Uterus (tissue), 4 donors: ENCODE data around the gene TSKS. TPM values are rescaled to one million over a fixed set of nuclear protein-coding genes. Genes with fewer than 3 reads are reported as not detected.

ENCODE experiments used
- DNase-seq, 2 donors: peaks; one replicate each; pipeline ENCODE4 v3.0.0-alpha.2; 2019 to 2020
- H3K27ac ChIP-seq, 2 donors: fragments of 200-600 bp; sonication (generic); 1 replicate in 1 of 2; 2 replicates in 1 of 2; pipeline ENCODE4 v1.5.1; 2016 to 2018
- H3K27me3 ChIP-seq, 2 donors: fragments of 200-600 bp; sonication (generic); one replicate each; pipeline ENCODE4 v1.5.1; 2018 to 2019; ENCODE audit warnings: control low read depth in 1 of 2
- H3K36me3 ChIP-seq, 2 donors: fragments of 200-600 bp; sonication (generic); one replicate each; pipeline ENCODE4 v1.5.1; 2019; ENCODE audit warnings: control low read depth in 1 of 2
- H3K4me1 ChIP-seq, 2 donors: fragments of 200-600 bp; sonication (generic); one replicate each; pipeline ENCODE4 v1.5.1; 2018 to 2019; ENCODE audit warnings: control low read depth in 1 of 2
- H3K4me3 ChIP-seq, 2 donors: fragments of 200-600 bp; sonication (generic); 1 replicate in 1 of 2; 2 replicates in 1 of 2; pipeline ENCODE4 v1.5.1; 2018 to 2019; ENCODE audit warnings: mild to moderate bottlenecking in 1 of 2
- H3K9me3 ChIP-seq, 2 donors: fragments of 200-600 bp; sonication (generic); one replicate each; pipeline ENCODE4 v1.5.1; 2019; ENCODE audit warnings: control low read depth in 1 of 2
- POLR2A ChIP-seq, 2 donors: fragments of 450-650 bp; IDR thresholded peaks; one replicate each; pipeline ENCODE4 v1.6.1; 2016; ENCODE audit warnings: antibody characterized with exemption in 2 of 2, mild to moderate bottlenecking in 1 of 2, moderate library complexity in 1 of 2
- intact Hi-C: fragments of 100-400 bp; cut with DNase I; formaldehyde crosslinking; loops from one replicate; pipeline ENCODE4 v1.15.1; 2023; ENCODE audit warnings: low total_unique reads
- total RNA-seq, 4 donors: library from RNA; depleted of rRNA in 3 of 4; stranded (reverse); fragments of >200 nt in 3 of 4; gene quantifications; one replicate each; pipeline versions ENCODE4 v1.1.0 to v1.2.4, GENCODE V29; 2014 to 2023
- TF ChIP-seq, protein P1 (sequence below), 4 experiments: fragments of 200-600 bp in 2 of 4; fragments of 450-650 bp in 2 of 4; sonication (generic) in 2 of 4; IDR thresholded peaks; one replicate each; pipeline ENCODE4 v1.5.1; 2016 to 2019; ENCODE audit warnings: antibody characterized with exemption in 4 of 4, mild to moderate bottlenecking in 2 of 4, moderate library complexity in 1 of 4
- donor health status: DM: yes; HTN: yes; CAD: no.

Gene TSKS
- total RNA-seq, 4 donors from 2014 or later, result 0.28 to 1.9 TPM; not detected in 2

DNA sequence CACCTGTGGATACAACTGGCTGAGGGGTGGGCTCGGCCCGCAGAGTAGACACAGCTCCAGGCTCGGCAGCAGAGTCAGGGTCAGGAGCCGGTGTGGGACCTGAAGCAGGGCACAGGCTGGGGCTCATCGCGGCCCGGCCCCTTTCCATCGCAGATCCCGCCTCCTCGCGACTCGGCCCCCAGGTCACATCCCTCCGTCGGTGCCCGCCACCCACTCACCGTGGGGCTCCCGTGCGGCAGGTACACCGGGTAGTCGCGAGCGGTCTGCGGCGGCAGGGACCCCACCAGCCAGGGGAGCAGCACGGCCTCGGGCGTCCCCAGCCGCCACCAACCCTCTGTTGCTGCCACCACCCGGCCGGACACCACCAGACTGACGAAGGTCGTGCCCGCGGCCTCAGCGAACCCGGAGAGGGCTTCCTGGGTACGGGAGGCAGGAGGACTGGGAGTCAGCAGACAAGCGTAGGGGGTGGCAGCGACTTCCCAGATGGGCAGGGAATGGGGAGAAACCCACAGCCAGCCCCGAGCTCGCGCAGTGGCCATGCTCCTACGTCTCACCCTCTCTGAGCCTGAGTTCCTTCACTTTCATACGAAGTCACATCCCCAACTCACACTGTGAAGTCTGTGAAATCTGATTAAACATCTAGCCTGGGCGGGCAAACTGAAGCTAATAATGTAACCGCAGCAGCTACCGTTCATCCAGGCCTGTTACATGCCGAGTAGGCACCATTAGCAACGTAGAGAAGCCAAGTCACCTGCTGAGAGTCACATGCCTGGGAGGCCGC lies 46.2 kb upstream of the TSKS start:
- Histone ChIP-seq H3K9me3 (no peaks in the 10 kb centered on the region), H3K27ac (peak overlapping the region; percentile 86 to 89), H3K4me3 (peak overlapping the region; percentile 67 to 88), H3K36me3 (no peaks in the 10 kb centered on the region), H3K4me1 (peaks cover 0 to 4% of the 10 kb centered on the region in 2 donors), H3K27me3 (no peaks in the 10 kb centered on the region)
- TF ChIP-seq, protein P1, sequence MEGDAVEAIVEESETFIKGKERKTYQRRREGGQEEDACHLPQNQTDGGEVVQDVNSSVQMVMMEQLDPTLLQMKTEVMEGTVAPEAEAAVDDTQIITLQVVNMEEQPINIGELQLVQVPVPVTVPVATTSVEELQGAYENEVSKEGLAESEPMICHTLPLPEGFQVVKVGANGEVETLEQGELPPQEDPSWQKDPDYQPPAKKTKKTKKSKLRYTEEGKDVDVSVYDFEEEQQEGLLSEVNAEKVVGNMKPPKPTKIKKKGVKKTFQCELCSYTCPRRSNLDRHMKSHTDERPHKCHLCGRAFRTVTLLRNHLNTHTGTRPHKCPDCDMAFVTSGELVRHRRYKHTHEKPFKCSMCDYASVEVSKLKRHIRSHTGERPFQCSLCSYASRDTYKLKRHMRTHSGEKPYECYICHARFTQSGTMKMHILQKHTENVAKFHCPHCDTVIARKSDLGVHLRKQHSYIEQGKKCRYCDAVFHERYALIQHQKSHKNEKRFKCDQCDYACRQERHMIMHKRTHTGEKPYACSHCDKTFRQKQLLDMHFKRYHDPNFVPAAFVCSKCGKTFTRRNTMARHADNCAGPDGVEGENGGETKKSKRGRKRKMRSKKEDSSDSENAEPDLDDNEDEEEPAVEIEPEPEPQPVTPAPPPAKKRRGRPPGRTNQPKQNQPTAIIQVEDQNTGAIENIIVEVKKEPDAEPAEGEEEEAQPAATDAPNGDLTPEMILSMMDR (IDR thresholded peaks at IDR 0.05), result peak in 2 of 4 experiments; percentile 5 to 17
- no peak for TF ChIP-seq POLR2A (IDR thresholded peaks at IDR 0.05)
- intact Hi-C loops, result loop anchor here (5.0 kb wide), 1 partner anchor 42 kb away; the partner anchor contains the start of gene AP2A1
- DNase-seq, result peak in 1 of 2 donors; percentile 39

DNA sequence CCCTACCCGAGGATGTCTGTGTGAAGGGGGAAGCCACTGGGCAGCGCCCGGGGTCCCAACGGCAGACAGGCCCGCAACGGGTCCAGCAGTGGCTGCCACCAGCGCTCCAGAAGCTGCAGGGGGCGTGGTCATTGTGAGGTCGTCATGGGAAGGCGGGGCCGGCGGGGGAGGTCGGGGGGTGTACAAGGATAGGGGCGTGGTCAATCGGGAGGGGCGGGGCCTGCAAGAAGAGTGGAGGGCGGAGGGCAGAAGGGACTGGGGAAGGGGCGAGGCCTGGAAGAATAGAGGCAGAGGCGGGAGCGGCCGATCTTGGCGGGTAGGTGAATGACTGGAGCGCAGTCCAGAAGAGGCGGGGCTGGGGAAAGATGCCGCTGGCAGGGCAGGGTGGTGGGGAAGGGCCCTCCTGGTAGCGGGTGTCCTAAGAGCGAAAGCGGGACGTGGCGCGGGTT lies 45.6 kb upstream of the TSKS start:
- DNase-seq, result peak; percentile 93 to 97
- intact Hi-C loops, result loop anchor here (5.0 kb wide), 1 partner anchor 41 kb away; the partner anchor contains the start of gene AP2A1
- no peaks in the 10 kb centered on the region for H3K9me3 ChIP-seq
- peak; percentile 58 to 67 for TF ChIP-seq POLR2A (IDR thresholded peaks at IDR 0.05)
- TF ChIP-seq, protein P1 (IDR thresholded peaks at IDR 0.05), result no peak
- H3K27me3 ChIP-seq, result no peaks in the 10 kb centered on the region
- peaks cover 0 to 4% of the 10 kb centered on the region in 2 donors for H3K4me1 ChIP-seq
- H3K4me3 ChIP-seq, result peak overlapping the region; percentile 67 to 88
- H3K27ac ChIP-seq, result peak overlapping the region; percentile 86 to 89
- H3K36me3 ChIP-seq, result no peaks in the 10 kb centered on the region

DNA sequence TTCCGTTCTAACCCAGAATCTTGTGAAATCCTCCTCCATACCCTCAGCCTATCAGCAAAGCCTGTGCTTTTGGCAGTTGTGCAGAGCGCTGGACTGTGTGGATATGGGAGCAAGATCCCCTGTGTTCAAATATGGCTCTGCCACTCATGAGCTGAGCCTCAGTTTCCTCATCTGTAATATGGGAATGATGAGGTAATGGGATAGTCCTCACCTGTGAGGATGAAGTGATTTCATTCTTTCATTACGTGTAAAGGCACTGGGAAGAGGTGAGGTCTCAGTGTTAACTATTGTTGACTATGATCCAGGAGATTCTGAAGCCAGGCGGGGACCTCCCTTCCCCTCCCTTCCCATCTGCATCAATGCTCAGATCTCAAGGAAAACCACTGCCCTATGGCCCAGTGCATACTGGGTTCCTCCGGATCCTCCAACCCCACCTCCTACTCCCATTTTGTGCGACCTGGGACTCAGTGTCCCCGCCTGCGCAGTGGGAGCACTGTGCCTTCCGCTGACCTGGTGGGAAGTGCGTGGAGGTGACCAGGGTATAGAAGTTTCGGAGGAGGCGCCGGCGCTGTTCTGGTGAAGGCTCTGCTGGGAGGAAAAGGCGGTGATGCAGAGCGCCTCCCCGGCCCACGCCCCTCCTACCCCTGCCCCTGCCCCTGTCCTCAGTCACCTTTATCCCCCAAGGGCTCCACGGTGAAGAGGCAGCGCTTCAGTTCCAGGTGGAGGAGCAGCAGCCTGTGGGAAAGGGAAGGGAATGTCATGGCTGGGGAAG lies 45.0 kb upstream of the TSKS start:
- Histone ChIP-seq H3K4me3 (peak overlapping the region in 1 of 2 donors; percentile 67), H3K27ac (peak overlapping the region; percentile 86 to 89), H3K4me1 (peaks cover 0 to 4% of the 10 kb centered on the region in 2 donors), H3K9me3 (no peaks in the 10 kb centered on the region), H3K27me3 (no peaks in the 10 kb centered on the region), H3K36me3 (no peaks in the 10 kb centered on the region)
- no peak for DNase-seq
- intact Hi-C loops, result loop anchor here (5.0 kb wide), 1 partner anchor 41 kb away; the partner anchor contains the start of gene AP2A1
- TF ChIP-seq, protein P1 (IDR thresholded peaks at IDR 0.05), result no peak
- no peak for TF ChIP-seq POLR2A (IDR thresholded peaks at IDR 0.05)

- DNase-seq, result no peak
- Histone ChIP-seq H3K9me3 (no peaks in the 10 kb centered on the region), H3K4me1 (peaks cover 0 to 4% of the 10 kb centered on the region in 2 donors), H3K27ac (no peak overlapping the region), H3K27me3 (no peaks in the 10 kb centered on the region), H3K36me3 (no peaks in the 10 kb centered on the region), H3K4me3 (no peak overlapping the region)
- intact Hi-C loops, result loop anchor here (5.0 kb wide), 1 partner anchor 40 kb away; the partner anchor contains the start of gene AP2A1
- no peak for TF ChIP-seq POLR2A (IDR thresholded peaks at IDR 0.05)
- TF ChIP-seq, protein P1 (IDR thresholded peaks at IDR 0.05), result no peak
Observed at GRCh38 chr19:49807058-49807903, 44.2 kb upstream of the TSKS start.
